ENCODE data around the gene ADAMTS16. TPM values are rescaled to one million over a fixed set of nuclear protein-coding genes. Genes with fewer than 3 reads are reported as not detected.
A peak's percentile ranks its signal among the peaks of the same experiment; 100 is the strongest.

ADAMTS16 gene
- total and polyA plus RNA-seq, 2 experiments from 2014 or later: 0.11 TPM

DNA sequence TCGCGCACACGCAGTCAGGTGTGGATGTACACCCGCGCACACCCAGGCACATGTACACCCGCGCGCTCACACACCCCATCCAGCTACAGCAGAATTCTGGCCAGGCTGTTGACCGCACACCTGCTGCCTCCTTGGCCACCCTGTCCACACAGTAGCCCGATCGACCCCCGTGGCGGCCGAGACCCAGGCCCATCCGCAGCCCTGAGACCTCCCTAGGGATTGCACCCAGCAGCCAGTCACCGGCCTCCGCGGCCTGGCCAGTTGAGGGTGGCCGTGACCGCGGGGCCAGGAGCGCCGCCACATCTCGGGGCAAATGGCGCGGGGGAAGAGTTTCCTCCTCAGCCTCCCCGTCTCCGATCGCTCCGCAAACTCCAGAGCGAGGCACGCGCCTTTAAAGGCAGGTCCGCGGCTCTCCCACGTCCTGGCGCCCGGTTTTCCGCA lies 774 bp upstream of the ADAMTS16 start:
- in situ Hi-C loops (cut with MboI): no loop called here
- Histone ChIP-seq H3K9ac (no peak overlapping the region), H3K9me2 (ENCODE audit: insufficient read depth) (no peaks in the 10 kb centered on the region), H4K20me1 (ENCODE audit: insufficient read depth) (no peaks in the 10 kb centered on the region), H2AFZ (no peak overlapping the region), H3K36me3 (ENCODE audit: low read depth) (no peaks in the 10 kb centered on the region), H3K27me3 (replicated peaks; ENCODE audit: insufficient read depth) (peaks cover 21% of the 10 kb centered on the region), H3K79me2 (ENCODE audit: insufficient read depth) (no peaks in the 10 kb centered on the region), H3K4me3 (peak overlapping the region; percentile 32; the same call in 1 of the 2 replicates), H3K9me3 (ENCODE audit: low read depth) (no peaks in the 10 kb centered on the region), H3F3A (ENCODE audit: insufficient read depth) (no peaks in the 10 kb centered on the region), H3K4me2 (ENCODE audit: unreplicated experiment) (peak overlapping the region; percentile 20), H3K27ac (no peak overlapping the region), H3K4me1 (ENCODE audit: insufficient read depth) (no peaks in the 10 kb centered on the region)
- 30 to 35% methylated on average over 27 to 29 of the region's 39 CpGs for WGBS, 2 experiments (ENCODE audit: low coverage in 1 of 2, low lambda C conversion rate in 2 of 2, missing lambda C conversion rate in 2 of 2)
- peak; percentile 5 for DNase-seq
- TF ChIP-seq EZH2 (IDR thresholded peaks at IDR 0.05; ENCODE audit: insufficient read depth, poor library complexity, severe bottlenecking) (peak; percentile 52), EZH2phosphoT487 (IDR thresholded peaks at IDR 0.05; ENCODE audit: insufficient read depth, low read depth) (no peak)

DNA sequence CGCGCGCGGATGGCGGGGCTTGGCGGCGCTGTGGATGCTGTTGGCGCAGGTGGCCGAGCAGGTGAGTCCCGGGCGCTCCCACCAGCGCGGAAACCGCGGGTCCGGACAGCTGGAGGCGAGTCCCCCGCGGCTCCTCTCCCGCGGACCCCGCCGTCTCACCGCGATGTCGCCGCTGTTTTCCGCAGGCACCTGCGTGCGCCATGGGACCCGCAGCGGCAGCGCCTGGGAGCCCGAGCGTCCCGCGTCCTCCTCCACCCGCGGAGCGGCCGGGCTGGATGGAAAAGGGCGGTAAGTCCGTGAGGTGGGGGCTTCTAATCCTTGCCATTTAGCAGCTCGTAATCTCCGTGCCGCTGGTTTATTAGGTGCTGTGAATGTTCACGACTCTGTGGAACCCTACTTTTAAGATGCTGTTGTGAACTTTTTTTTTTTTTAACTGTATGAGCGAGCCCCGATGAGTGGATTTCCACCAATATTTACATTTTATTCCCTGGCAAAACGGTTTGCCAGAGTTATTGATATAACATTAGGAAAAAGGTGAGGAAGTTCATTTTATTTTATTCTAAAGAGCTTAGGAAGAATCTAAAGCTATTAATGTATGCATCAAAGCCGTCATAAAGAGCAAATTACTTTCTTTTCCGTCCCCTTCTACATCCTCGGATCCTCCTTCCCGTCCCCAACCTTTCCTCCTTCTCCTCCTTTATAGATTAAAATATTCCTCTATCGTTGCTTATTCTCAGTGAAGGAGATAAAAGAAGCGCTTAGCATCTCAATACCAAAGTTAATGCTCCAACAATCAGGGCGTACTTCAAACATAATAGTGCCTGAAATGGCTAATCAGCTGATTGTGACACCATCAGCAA lies 579 bp downstream of the ADAMTS16 start:
- H3K27ac ChIP-seq: no peak overlapping the region
- in situ Hi-C loops (cut with MboI): loop anchor here (10.0 kb wide), 1 partner anchor 264 kb away; no protein-coding TSS in a partner anchor
- 3 to 4% methylated on average over 50 to 57 of the region's 57 CpGs for WGBS, 2 experiments (ENCODE audit: low coverage in 1 of 2, low lambda C conversion rate in 2 of 2, missing lambda C conversion rate in 2 of 2)
- H3K9me2 ChIP-seq (ENCODE audit: insufficient read depth): no peaks in the 10 kb centered on the region
- H3K4me3 ChIP-seq: peak overlapping the region; percentile 32; the same call in 1 of the 2 replicates
- peaks cover 6% of the 10 kb centered on the region; the same call in 1 of the 2 replicates for H3F3A ChIP-seq (ENCODE audit: insufficient read depth)
- H3K27me3 ChIP-seq (replicated peaks; ENCODE audit: insufficient read depth): peaks cover 21% of the 10 kb centered on the region
- H4K20me1 ChIP-seq (ENCODE audit: insufficient read depth): no peaks in the 10 kb centered on the region
- H3K4me2 ChIP-seq (ENCODE audit: unreplicated experiment): peak overlapping the region; percentile 20
- H3K36me3 ChIP-seq (ENCODE audit: low read depth): no peaks in the 10 kb centered on the region
- H3K79me2 ChIP-seq (ENCODE audit: insufficient read depth): no peaks in the 10 kb centered on the region
- peaks cover 6% of the 10 kb centered on the region; the same call in 1 of the 2 replicates for H3K4me1 ChIP-seq (ENCODE audit: insufficient read depth)
- no peaks in the 10 kb centered on the region for H3K9me3 ChIP-seq (ENCODE audit: low read depth)
- H3K9ac ChIP-seq: no peak overlapping the region
- TF ChIP-seq EZH2phosphoT487 (IDR thresholded peaks at IDR 0.05; ENCODE audit: insufficient read depth, low read depth) (no peak), EZH2 (IDR thresholded peaks at IDR 0.05; ENCODE audit: insufficient read depth, poor library complexity, severe bottlenecking) (peak; percentile 93)
- no peak overlapping the region for H2AFZ ChIP-seq
- DNase-seq: peak; percentile 12

DNA sequence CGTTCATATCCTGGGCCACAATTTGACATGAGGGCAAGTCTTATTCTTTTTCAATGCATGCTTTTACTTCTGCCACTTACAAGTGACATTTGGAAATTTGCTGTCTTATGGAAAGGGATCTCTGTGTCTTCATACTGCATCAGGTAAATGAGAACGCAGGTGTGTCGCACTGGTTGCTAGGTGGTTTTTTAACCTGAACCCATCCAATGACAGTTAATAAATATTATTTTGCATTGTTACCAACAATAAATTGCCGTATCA lies 1.1 kb downstream of the ADAMTS16 start:
- in situ Hi-C loops (cut with MboI): loop anchor here (10.0 kb wide), 1 partner anchor 264 kb away; no protein-coding TSS in a partner anchor

DNA sequence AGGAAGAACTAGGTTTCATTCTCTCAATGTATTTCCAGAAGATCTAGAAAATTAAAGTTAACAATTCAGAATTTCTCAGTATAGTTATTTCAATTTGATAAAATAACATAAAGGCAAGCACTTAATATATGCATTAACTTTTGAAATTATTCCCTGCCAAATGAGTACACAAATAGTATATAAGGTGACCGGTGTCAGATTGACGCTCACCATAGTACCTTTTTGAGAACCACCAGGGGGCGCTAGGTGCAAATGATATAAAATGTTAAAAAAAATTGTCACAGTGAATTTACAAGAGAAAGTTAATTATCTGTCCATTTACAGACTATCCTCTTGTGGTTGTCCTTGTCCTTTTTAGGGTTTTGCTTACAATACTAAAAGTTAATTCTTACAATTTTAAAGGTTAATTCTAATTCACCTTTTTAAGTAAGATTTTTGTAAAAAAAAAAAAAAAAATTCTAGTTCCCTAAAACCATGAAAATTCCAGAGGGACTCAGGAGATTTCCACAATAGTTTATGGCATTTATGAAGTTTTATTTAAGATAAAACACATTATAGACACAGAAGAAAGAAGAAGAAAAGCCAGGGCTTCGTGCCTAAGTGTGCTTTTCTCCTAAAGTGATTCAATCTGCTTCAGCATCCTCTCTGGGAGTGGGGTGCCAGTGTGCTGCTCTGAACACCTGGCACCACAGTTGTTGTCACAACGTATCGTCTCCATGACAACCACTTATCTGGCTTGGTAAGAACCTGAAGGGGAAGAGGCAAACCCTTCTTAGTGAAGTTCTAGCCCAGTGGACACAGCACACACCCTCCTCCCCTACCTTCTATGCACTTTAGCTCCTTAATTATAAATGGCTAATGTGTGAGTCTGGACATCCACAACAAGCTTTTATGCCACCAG lies 1.7 kb downstream of the ADAMTS16 start:
- H3K9me2 ChIP-seq (ENCODE audit: insufficient read depth): no peaks in the 10 kb centered on the region
- WGBS, 2 experiments (ENCODE audit: low coverage in 1 of 2, low lambda C conversion rate in 2 of 2, missing lambda C conversion rate in 2 of 2): 2 to 4% methylated on average over 6 of the region's 6 CpGs
- H3K9me3 ChIP-seq (ENCODE audit: low read depth): no peaks in the 10 kb centered on the region
- no peaks in the 10 kb centered on the region for H3K36me3 ChIP-seq (ENCODE audit: low read depth)
- no peak overlapping the region for H3K4me2 ChIP-seq (ENCODE audit: unreplicated experiment)
- peaks cover 8% of the 10 kb centered on the region; the same call in 1 of the 2 replicates for H3K4me1 ChIP-seq (ENCODE audit: insufficient read depth)
- in situ Hi-C loops (cut with MboI): loop anchor here (10.0 kb wide), 1 partner anchor 263 kb away; no protein-coding TSS in a partner anchor
- H4K20me1 ChIP-seq (ENCODE audit: insufficient read depth): no peaks in the 10 kb centered on the region
- H3K27ac ChIP-seq: no peak overlapping the region
- DNase-seq: peak; percentile 76
- H3K79me2 ChIP-seq (ENCODE audit: insufficient read depth): no peaks in the 10 kb centered on the region
- H3K4me3 ChIP-seq: no peak overlapping the region
- H3F3A ChIP-seq (ENCODE audit: insufficient read depth): peaks cover 11% of the 10 kb centered on the region; the same call in 1 of the 2 replicates
- no peak for TF ChIP-seq EZH2 (IDR thresholded peaks at IDR 0.05; ENCODE audit: insufficient read depth, poor library complexity, severe bottlenecking)
- TF ChIP-seq EZH2phosphoT487 (IDR thresholded peaks at IDR 0.05; ENCODE audit: insufficient read depth, low read depth): no peak
- no peak overlapping the region for H3K9ac ChIP-seq
- peaks cover 21% of the 10 kb centered on the region for H3K27me3 ChIP-seq (replicated peaks; ENCODE audit: insufficient read depth)
- H2AFZ ChIP-seq: no peak overlapping the region

More for the DNA sequence above, 1.1 kb downstream of the ADAMTS16 start:
- H3K4me2 ChIP-seq (ENCODE audit: unreplicated experiment): peak overlapping the region; percentile 20
- peaks cover 11% of the 10 kb centered on the region; the same call in 1 of the 2 replicates for H3F3A ChIP-seq (ENCODE audit: insufficient read depth)
- no peaks in the 10 kb centered on the region for H3K9me3 ChIP-seq (ENCODE audit: low read depth)
- H3K9ac ChIP-seq: no peak overlapping the region
- H3K79me2 ChIP-seq (ENCODE audit: insufficient read depth): no peaks in the 10 kb centered on the region
- 35 to 37% methylated on average over 4 of the region's 4 CpGs for WGBS, 2 experiments (ENCODE audit: low coverage in 1 of 2, low lambda C conversion rate in 2 of 2, missing lambda C conversion rate in 2 of 2)
- no peaks in the 10 kb centered on the region for H3K9me2 ChIP-seq (ENCODE audit: insufficient read depth)
- peaks cover 21% of the 10 kb centered on the region for H3K27me3 ChIP-seq (replicated peaks; ENCODE audit: insufficient read depth)
- H3K4me1 ChIP-seq (ENCODE audit: insufficient read depth): peaks cover 8% of the 10 kb centered on the region; the same call in 1 of the 2 replicates
- no peak for DNase-seq
- H3K4me3 ChIP-seq: no peak overlapping the region
- H4K20me1 ChIP-seq (ENCODE audit: insufficient read depth): no peaks in the 10 kb centered on the region
- H3K36me3 ChIP-seq (ENCODE audit: low read depth): no peaks in the 10 kb centered on the region
- H3K27ac ChIP-seq: no peak overlapping the region
- H2AFZ ChIP-seq: no peak overlapping the region
- TF ChIP-seq EZH2 (IDR thresholded peaks at IDR 0.05; ENCODE audit: insufficient read depth, poor library complexity, severe bottlenecking): peak; percentile 51
- no peak for TF ChIP-seq EZH2phosphoT487 (IDR thresholded peaks at IDR 0.05; ENCODE audit: insufficient read depth, low read depth)
